GM06990 (cell line): ENCODE measurements around the gene DNAH8.
"Not testable (repeated sequence)": the region's sequence is repeated elsewhere in the genome, so short reads cannot be mapped to it uniquely, and the experiment has no call there.

Experiments
- DNase-seq: peaks from one replicate; pipeline ENCODE4 v3.0.0-alpha.2; 2011; ENCODE audit not compliant: insufficient read length; ENCODE audit errors: extremely low read depth
- H3K27me3 ChIP-seq: replicated peaks from 2 replicates; pipeline ENCODE4 v1.6.0; 2011; ENCODE audit warnings: low read length; ENCODE audit not compliant: control insufficient read depth, insufficient read depth
- H3K36me3 ChIP-seq: 2 replicates; pipeline ENCODE4 v1.5.1; 2011; ENCODE audit warnings: low read length; ENCODE audit not compliant: control insufficient read depth, insufficient read depth
- H3K4me3 ChIP-seq: replicated peaks from 2 replicates; pipeline ENCODE4 v1.5.1; 2011; ENCODE audit warnings: low read depth, mild to moderate bottlenecking, control low read depth, low read length
- CTCF ChIP-seq: IDR thresholded peaks from 2 replicates; pipeline ENCODE4 v1.5.1; 2011; ENCODE audit warnings: low read length, control low read depth, mild to moderate bottlenecking, inconsistent platforms; ENCODE audit not compliant: insufficient read depth, poor library complexity, severe bottlenecking

The DNAH8 gene

GRCh38 chr6:38697846-38698245 lies 17.3 kb upstream of the DNAH8 start:
- Histone ChIP-seq H3K36me3 (no peaks in the 10 kb centered on the region), H3K27me3 (no peaks in the 10 kb centered on the region), H3K4me3 (no peak overlapping the region)
- no peak for DNase-seq
- TF ChIP-seq CTCF: no peak

GRCh38 chr6:38699702-38700101 lies 15.4 kb upstream of the DNAH8 start:
- not testable (repeated sequence) for H3K4me3 ChIP-seq, H3K36me3 ChIP-seq, H3K27me3 ChIP-seq, DNase-seq

GRCh38 chr6:38701551-38701950 lies 13.6 kb upstream of the DNAH8 start:
- no peak overlapping the region for H3K4me3 ChIP-seq
- no peak for DNase-seq
- no peak for TF ChIP-seq CTCF
- H3K27me3 ChIP-seq: no peaks in the 10 kb centered on the region
- H3K36me3 ChIP-seq: no peaks in the 10 kb centered on the region

- DNase-seq: peak; percentile 97
- no peaks in the 10 kb centered on the region for H3K27me3 ChIP-seq
- H3K36me3 ChIP-seq: no peaks in the 10 kb centered on the region
- H3K4me3 ChIP-seq: peak within 1 kb of the TSS; percentile 80
- TF ChIP-seq CTCF: no peak
These were observed 12.3 kb upstream of the DNAH8 start, which contains the start of gene GLO1 for GRCh38 chr6:38702558-38703397. GLO1 (minus strand) TSS chr6:38703145; CDS start chr6:38703054, 91 bp downstream.

- no peak overlapping the region for H3K4me3 ChIP-seq
- H3K27me3 ChIP-seq: no peaks in the 10 kb centered on the region
- no peak for DNase-seq
- TF ChIP-seq CTCF: no peak
- no peaks in the 10 kb centered on the region for H3K36me3 ChIP-seq
These were observed 11.0 kb upstream of the DNAH8 start for GRCh38 chr6:38703949-38704590.

- DNase-seq: no peak
- Histone ChIP-seq H3K27me3 (no peaks in the 10 kb centered on the region), H3K4me3 (no peak overlapping the region), H3K36me3 (no peaks in the 10 kb centered on the region)
- no peak for TF ChIP-seq CTCF
These were observed 9.2 kb upstream of the DNAH8 start for GRCh38 chr6:38705924-38706323.
